Tibial nerve (tissue), 3 donors: Measurements from ENCODE around the gene PNPLA2.

Source experiments
- CTCF ChIP-seq, 5 experiments: fragments of 200-600 bp in 3 of 5; fragments of 450-650 bp in 2 of 5; sonication (generic) in 3 of 5; IDR thresholded peaks; one replicate each; pipeline ENCODE4 v1.5.1; 2016 to 2019; ENCODE audit warnings: antibody characterized with exemption in 5 of 5, mild to moderate bottlenecking in 3 of 5, moderate library complexity in 2 of 5
- POLR2A ChIP-seq, 2 donors: fragments of 450-650 bp; IDR thresholded peaks; one replicate each; pipeline ENCODE4 v1.6.1; 2017; ENCODE audit warnings: antibody characterized with exemption in 2 of 2, mild to moderate bottlenecking in 2 of 2, moderate library complexity in 2 of 2

- TF ChIP-seq CTCF (IDR thresholded peaks at IDR 0.05): no peak
- TF ChIP-seq POLR2A (IDR thresholded peaks at IDR 0.05): no peak
Measured at GRCh38 chr11:837189-837989, 18.7 kb downstream of the PNPLA2 start.
